Smooth muscle cell of the brain vasculature (primary cell): ENCODE data around the gene LARGE1.

Source experiments
- DNase-seq: peaks from one replicate; pipeline ENCODE4 v3.0.0-alpha.2; 2012; ENCODE audit warnings: low read depth, low spot score

The LARGE1 gene

GRCh38 chr22:33914131-33914530, 6.1 kb downstream of the LARGE1 start:
- DNase-seq = no peak

DNA sequence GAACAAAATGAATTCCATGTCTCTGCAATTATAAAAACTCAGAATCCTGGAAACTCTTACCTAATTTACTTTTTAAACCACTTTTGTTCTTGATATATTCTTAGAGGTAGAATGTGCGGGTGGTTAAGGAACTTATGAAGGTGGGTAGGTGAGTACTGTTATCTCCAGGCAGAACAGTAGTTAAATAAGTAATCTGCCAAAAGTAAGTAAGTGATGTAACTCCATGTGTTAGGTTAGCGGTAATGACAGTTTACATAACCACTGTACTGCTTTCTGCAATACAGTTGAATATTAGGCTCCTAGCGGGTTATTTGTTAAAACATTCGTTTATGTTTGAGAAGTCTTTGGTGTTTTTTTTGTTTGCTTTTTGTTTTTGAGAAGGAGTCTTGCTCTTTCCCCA, 7.1 kb downstream of the LARGE1 start:
- no peak for DNase-seq

DNA sequence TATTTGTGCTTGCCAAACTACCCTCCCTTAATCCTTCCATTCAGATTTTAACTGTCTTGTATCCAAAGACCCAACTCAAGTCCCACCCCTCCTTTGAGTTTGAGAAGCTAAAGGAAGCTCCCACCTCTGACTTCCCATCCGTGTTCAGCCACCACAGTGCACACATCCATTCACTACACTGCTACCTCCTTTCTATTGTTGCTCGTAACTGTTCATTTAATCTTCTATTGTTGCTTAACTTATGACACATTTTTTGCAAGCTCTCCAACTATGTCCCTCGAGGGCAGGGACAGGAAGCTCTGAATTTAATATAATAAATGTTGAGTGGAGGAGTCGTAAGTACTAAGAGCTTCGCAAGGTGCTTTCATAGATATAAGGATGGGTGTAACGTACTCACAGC, 10.4 kb downstream of the LARGE1 start:
- no peak for DNase-seq

DNA sequence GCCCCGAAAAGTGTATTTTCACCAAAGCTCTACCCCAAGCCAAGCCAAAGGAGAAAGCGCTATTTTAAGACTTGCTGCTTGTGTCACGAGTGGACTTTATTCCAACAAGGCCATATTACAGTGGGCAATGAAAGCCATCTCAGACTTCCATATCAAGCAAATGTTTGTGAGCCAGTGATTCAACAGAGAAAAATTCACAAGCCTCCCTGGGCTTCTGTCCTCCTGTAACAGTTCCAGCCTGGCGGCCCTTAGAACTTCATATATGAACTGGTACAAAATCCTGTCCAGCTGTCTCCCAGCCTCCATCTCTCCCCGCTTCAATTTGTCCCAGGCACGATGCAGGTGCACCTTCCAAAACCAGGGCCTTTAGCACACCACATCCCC, 11.2 kb downstream of the LARGE1 start:
- no peak for DNase-seq

- DNase-seq = no peak
These were observed 11.9 kb downstream of the LARGE1 start for GRCh38 chr22:33908171-33909074.

- DNase-seq = no peak
These were observed 13.3 kb downstream of the LARGE1 start for GRCh38 chr22:33906954-33907353.

GRCh38 chr22:33906475-33906874, 13.8 kb downstream of the LARGE1 start:
- no peak for DNase-seq

DNA sequence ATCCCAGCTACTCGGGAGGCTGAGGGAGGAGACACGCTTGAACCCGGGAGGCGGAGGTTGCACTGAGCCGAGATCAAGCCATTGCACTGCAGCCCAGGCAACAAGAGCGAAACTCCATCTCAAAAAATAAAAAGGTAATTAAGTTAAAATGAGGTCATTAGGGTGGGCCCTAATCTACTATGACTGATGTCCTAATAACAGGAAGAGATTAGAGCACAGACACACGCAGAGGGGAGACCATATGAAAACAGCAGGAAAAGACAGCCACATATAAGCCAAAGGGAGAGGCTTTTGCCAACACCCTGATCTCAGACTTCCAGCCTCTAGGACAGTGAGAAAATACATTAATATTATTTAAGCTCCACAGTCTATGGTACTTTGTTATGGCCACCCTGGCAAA, 17.3 kb downstream of the LARGE1 start:
- no peak for DNase-seq

DNA sequence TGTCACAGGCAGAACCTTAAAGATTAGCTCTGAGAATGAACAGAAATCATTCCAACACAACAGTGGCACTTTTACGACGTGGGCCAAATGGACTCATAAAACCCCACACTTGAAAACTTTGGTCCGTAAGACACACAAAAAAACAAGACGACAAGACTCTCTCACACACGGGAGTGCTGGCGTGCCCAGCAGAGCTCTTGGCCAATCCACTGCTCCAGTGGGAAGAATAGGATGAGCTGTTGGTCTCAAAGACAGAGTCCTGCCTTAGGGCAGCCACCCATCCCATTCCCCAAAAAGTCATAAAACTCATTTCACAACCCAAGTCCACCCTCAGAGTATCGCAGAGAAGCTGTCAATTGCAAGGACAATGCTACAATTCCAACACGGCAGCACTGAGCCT, 18.2 kb downstream of the LARGE1 start:
- no peak for DNase-seq

DNA sequence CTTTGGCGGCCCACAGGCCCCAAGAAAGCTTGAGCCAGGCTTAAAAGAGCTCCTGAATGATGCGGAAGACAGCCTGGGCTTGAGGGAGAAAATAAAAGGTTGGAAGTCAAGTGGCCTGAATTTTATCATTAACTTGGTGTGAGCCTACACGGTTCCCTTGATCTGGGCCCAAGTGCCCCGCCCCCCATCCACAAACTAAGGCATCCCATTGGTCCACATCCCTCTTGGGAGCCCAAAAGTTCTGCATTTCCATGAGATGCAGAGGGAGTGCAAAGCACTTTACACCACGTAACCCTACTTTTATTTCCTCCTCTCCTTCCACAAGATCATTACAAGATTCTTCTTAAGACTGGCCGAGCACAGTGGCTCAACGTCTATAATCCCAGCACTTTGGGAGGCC, 22.2 kb downstream of the LARGE1 start:
- no peak for DNase-seq

DNA sequence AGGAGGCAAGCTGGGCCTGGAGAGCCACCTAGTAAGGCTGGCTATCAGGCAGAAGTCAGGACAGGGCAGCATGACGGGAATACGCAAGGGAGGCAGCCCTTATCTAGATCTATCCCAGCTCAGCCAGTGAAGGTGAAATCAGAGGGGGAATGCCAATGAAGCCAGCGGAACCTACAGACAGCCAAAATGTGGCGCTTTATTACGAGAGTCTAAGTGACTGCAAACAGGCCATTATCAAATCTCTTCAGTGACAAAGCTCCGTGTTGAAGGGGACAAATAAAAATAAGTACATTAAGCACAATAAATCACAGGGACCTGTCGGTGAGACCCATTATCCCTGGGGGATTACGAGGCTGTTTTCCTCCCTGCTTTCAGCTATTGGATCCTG, 22.8 kb downstream of the LARGE1 start:
- no peak for DNase-seq

DNA sequence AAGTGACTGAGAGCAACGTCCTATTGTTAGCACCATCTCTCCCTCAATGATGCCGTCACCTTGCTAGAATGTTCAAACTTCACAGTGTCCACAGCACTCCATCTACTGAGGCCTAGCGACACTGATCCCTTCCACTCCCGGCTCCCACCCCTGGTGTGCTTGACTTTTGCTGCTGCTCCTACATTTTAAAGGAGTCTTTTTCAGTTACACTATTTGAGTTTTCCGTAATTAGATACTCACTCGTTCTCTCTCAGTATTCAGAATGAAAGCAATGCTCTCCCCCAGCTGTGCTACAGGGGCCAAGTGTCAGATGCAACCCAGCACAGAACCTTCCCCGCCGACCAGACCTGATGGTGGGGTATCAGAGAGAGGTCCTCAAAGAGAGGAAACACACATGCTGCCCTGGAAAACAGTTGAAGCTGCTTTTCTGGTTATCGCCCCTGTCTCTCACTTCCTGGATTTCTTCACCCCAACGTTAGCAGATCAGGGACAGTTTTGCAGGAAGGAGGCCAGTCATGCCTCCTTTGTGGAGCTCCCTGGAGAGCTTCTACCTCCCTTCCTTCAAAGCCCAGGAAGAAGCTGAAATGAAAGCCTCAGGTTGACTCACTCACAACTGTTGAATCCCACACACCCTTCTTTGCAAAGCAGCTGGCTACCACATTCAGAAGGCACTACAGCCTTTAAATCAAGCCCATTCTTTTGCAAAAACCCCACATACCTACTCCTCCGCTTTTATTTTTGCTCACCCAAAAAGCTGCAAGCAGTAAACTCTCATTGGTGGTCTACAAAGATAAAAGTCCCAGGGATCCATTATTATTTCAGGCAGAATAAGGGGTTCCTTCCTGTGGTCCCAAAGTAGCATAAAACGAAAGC, 23.5 kb downstream of the LARGE1 start:
- DNase-seq = no peak

GRCh38 chr22:33896154-33896553, 24.1 kb downstream of the LARGE1 start:
- no peak for DNase-seq

DNA sequence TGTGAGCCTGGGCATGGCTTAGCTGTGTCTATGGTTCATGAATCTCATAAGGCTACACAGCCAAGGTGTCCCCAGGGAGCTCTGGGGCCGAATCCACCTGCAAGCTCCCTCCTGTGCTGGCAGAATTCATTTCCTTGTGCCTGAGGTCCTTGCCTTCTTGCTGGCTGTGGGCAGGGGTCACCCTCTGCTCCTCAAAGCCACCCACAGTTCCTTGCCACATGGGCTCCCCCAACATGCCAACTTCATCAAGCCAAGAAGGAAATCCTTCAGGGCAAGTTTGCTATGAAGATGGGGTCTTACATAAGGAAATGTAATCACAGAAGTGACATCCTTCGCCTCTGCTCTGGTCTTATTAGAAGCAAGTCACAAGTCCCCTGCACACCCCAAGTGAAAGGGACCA, 24.8 kb downstream of the LARGE1 start:
- DNase-seq = no peak

- DNase-seq = no peak
These were observed 25.8 kb downstream of the LARGE1 start for GRCh38 chr22:33894515-33894914.

DNA sequence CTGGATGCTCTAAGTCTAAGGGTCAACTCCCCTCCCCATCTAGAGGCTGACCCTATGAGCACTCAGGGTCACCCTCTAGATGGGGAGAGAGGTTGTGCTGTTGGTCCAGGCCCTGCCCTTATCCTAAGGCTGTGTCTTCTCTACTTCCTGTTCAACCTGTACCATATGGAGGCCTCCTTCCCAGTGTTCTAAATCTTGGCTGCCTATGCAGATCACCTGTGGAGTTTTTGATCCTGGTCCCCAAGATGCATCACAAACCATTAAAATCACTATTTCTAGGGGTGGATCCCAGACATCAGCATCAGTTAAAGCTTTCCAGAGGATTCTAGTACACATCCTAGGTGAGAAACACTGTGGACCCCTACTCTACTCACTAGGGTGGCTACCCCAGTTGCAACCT, 26.2 kb downstream of the LARGE1 start:
- no peak for DNase-seq

- no peak for DNase-seq
These were observed 26.8 kb downstream of the LARGE1 start for GRCh38 chr22:33893512-33893911.

DNA sequence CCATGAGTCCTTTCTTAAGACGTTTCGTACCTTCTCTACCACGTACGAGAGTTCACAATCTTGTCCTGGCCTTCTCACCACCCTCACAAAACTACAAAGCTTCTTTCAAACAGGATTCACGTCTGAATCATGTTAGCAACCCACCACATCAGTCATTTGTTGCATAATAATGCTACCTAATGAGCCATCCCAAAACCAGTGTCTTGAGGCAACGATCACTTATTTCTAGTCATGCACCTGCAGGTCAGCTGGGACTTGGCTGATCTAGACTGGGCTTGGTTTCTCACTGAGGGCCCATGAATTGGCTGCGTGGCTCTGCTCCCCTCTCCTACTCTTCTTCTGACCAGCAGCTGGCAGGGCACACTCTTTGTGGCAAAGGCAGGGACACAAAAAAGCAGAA, 28.3 kb downstream of the LARGE1 start:
- DNase-seq = no peak

GRCh38 chr22:33891455-33891854, 28.8 kb downstream of the LARGE1 start:
- DNase-seq = no peak

- DNase-seq = no peak
These were observed 30.5 kb downstream of the LARGE1 start for GRCh38 chr22:33889748-33890147.

DNA sequence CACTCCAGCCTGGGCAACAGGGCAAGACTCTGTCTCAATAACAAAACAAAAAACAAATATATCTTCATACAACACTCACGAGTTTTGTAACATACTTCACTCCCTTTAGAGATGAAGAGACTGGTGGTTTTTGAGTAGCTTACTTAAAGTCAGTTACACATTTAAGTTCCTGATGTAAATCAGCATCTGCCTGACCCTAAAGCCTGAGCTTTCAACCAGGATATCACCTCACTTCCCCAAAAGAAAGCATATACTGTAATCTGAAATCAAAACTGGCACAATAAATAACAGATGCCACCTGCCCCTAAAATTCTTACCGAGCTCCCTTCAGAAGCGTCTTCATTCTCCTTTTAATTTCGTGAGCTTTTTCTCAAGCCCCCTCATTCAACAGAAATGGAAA, 31.5 kb downstream of the LARGE1 start:
- DNase-seq = no peak

DNA sequence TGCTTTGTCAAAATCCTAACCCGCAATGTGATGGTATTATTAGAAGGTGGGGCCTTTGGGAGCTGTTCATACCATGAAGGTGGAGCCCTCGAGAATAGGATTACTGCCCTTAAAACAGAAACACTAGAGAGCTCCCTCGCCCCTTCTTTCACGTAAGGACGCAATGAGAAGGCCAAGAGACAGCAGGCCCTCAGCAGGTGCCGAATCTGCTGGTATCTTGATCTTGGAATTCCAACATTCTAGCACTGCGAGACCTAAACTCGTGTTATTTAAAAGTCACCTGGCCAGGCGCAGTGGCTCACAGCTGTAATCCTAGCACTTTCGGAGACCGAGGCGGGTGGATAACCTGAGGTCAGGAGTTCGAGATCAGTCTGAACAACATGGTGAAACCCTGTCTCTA, 33.1 kb downstream of the LARGE1 start:
- no peak for DNase-seq

DNA sequence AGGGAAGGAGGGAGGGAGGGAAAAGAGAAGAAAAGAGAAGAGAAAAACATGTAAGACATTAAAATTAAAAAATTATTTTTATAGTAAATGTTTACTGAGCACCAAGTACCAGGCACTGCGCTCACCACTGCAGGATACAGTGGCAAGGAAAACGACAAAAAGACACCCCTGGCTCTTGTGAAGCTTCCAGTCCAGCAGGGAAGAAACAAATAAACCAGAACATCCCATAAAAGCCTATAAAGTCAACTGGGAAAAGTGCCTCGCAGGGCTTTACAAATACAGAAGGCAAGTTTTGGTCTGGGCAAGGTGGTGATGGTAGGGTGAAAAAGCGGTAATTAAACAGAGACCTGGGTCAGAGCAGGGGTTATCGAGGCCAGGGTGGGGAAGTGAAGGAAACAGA, 33.6 kb downstream of the LARGE1 start:
- DNase-seq = no peak
